Left lung (tissue), 10 donors: ENCODE results near the gene SOD3. TPM values are rescaled to one million over a fixed set of nuclear protein-coding genes. Genes with fewer than 3 reads are reported as not detected.

Experiments used
- ATAC-seq: fragments of 200-7000 bp; cut with Tn5 transposase; one replicate; pipeline ENCODE4 v1.9.1; 2020; ENCODE audit warnings: moderate library complexity
- DNase-seq, 4 donors: peaks; one replicate each; pipeline ENCODE4 v3.0.0-alpha.2; 2013 to 2020
- H3K27ac ChIP-seq, 2 donors: fragments of 200-600 bp; sonication (generic) in 1 of 2; one replicate each; pipeline versions ENCODE4 v1.5.0 to v1.8.0; 2020 to 2021
- H3K27me3 ChIP-seq, 2 donors: fragments of 200-600 bp; sonication (generic) in 1 of 2; one replicate each; pipeline versions ENCODE4 v1.5.0 to v1.8.0; 2020 to 2021
- H3K36me3 ChIP-seq, 2 donors: fragments of 200-600 bp; sonication (generic) in 1 of 2; one replicate each; pipeline versions ENCODE4 v1.5.0 to v1.8.0; 2020 to 2021
- H3K4me1 ChIP-seq, 2 donors: fragments of 200-600 bp; one replicate each; pipeline ENCODE4 v1.8.0; 2021
- H3K4me3 ChIP-seq, 2 donors: fragments of 200-600 bp; sonication (generic) in 1 of 2; one replicate each; pipeline versions ENCODE4 v1.5.0 to v1.8.0; 2020 to 2021; ENCODE audit warnings: mild to moderate bottlenecking in 1 of 2
- H3K9me3 ChIP-seq, 2 donors: fragments of 200-600 bp; sonication (generic) in 1 of 2; one replicate each; pipeline versions ENCODE4 v1.5.0 to v1.8.0; 2020 to 2021
- intact Hi-C, 2 donors: fragments of 100-400 bp; cut with DNase I; formaldehyde crosslinking; loops; one replicate each; pipeline versions ENCODE4 v1.11.2 to v1.14.2; 2022
- polyA plus RNA-seq, 6 donors: library from polyadenylated mRNA; unstranded; fragments of 120-200 nt; gene quantifications; one replicate each; pipeline ENCODE4 v1.2.1, GENCODE V29; 2013; ENCODE audit not compliant: insufficient read length in 6 of 6
- total RNA-seq, 2 donors: library from RNA; stranded (reverse); fragmentation: NEBNext Ultra II Directional; extraction: Animal tissue kit (Norgen Biotek cat#: 25700); gene quantifications; one replicate each; pipeline ENCODE4 v1.2.1, GENCODE V29; 2021
- TF ChIP-seq, protein P1 (sequence below), 2 donors: fragments of 200-600 bp; sonication (generic) in 1 of 2; IDR thresholded peaks; one replicate each; pipeline versions ENCODE4 v1.5.0 to v1.8.0; 2021; ENCODE audit warnings: antibody characterized with exemption in 2 of 2
- donor health status: DM: no; HTN: yes; CAD: no.
- donor health status: DM: no; HTN: no; CAD: no.

SOD3 gene
- total and polyA plus RNA-seq, 8 donors, result 12.6 to 236 (median 17.5) TPM

DNA sequence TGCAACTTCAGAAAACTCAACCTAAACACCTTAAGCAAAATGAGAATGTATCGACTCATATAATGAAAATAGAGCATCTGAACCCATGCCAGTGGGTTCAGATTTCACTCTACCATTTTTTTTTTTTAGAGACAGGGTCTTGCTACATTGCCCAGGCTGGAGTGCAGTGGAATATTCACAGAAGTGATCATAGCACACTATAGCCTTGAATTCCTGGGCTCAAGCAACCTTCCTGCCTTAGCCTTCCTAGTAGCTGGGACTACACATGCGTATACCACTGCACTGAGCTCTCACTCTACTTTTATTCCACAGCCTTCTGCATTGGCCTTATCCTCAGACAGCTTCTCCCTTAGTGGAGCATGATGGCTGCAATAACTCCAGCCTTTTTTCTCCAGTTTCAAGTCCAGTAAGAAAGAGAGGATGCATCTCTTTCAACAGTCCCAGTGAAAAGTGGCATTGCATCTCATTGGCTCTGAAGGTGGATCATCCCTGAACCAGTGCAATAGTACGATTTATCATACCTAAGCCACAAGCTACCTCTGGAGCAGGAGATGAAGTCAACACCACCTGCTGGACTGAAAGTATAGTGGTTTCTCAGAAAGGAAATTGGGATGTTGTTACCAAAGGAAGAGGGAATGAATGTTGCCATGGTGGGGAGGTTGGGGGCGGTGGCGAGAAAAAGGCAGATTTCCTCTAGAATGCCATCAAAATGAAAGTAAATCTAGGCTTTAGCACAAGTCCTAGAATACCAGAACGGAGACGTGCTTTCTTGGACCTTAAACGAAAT is 2.0 kb upstream of the SOD3 start:
- no peaks in the 10 kb centered on the region for H3K9me3 ChIP-seq
- H3K27ac ChIP-seq, result no peak overlapping the region
- peaks cover 6 to 8% of the 10 kb centered on the region in 2 donors for H3K4me1 ChIP-seq
- no peak overlapping the region for H3K4me3 ChIP-seq
- intact Hi-C loops, result no loop called here
- no peak for DNase-seq
- H3K27me3 ChIP-seq, result peaks cover 0 to 13% of the 10 kb centered on the region in 2 donors
- no peaks in the 10 kb centered on the region for H3K36me3 ChIP-seq
- ATAC-seq, result no peak
- TF ChIP-seq, protein P1, sequence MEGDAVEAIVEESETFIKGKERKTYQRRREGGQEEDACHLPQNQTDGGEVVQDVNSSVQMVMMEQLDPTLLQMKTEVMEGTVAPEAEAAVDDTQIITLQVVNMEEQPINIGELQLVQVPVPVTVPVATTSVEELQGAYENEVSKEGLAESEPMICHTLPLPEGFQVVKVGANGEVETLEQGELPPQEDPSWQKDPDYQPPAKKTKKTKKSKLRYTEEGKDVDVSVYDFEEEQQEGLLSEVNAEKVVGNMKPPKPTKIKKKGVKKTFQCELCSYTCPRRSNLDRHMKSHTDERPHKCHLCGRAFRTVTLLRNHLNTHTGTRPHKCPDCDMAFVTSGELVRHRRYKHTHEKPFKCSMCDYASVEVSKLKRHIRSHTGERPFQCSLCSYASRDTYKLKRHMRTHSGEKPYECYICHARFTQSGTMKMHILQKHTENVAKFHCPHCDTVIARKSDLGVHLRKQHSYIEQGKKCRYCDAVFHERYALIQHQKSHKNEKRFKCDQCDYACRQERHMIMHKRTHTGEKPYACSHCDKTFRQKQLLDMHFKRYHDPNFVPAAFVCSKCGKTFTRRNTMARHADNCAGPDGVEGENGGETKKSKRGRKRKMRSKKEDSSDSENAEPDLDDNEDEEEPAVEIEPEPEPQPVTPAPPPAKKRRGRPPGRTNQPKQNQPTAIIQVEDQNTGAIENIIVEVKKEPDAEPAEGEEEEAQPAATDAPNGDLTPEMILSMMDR (IDR thresholded peaks at IDR 0.05), result no peak

DNA sequence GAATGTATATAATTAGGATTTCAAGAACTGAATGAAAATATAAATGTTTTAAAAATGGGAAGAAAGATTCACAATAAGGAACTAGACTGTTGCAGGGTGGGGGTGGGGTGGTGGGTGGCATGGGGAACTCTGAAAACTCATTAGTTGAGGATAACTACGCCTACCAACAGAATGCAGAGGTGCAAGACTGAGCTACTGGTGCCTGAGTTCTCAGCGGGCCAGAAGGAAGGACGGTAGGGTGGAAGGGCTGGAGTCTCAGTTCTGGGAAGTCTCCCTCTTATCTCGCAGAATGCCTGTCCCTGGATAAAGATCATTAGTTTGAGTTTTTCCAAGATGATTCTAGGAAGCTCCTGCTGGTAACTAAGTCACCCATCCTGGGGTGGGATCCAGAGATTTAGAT is 1.3 kb upstream of the SOD3 start:
- ATAC-seq (no peak), DNase-seq (no peak)
- peaks cover 0 to 19% of the 10 kb centered on the region in 2 donors for H3K27me3 ChIP-seq

DNA sequence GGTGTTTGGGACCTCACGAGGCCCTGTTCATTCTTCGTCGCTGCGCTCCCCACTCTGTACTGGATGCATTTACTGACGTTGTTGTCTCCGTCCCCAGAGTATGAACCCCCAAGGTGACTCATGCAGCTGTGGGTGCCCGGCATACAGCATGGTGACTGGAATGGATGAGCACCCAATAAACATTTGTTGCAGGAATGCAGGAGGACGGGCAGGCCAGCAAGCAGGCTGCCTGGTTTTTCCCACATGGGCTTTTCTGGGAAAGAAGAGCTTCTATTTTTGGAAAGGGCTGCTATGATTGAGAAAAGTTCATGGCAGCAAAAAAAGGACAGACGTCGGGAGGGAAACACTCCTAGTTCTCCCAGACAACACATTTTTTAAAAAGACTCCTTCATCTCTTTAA is 893 bp upstream of the SOD3 start:
- Histone ChIP-seq H3K27ac (peak overlapping the region; percentile 46 to 60), H3K4me3 (no peak overlapping the region), H3K4me1 (peaks cover 8% of the 10 kb centered on the region in 2 donors), H3K36me3 (no peaks in the 10 kb centered on the region), H3K9me3 (no peaks in the 10 kb centered on the region), H3K27me3 (peaks cover 2 to 23% of the 10 kb centered on the region in 2 donors)
- TF ChIP-seq, protein P1 (IDR thresholded peaks at IDR 0.05), result no peak
- ATAC-seq (peak; percentile 5), DNase-seq (no peak)
- intact Hi-C loops, result no loop called here

More for the DNA sequence above, 1.3 kb upstream of the SOD3 start:
- TF ChIP-seq, protein P1 (IDR thresholded peaks at IDR 0.05), result no peak
- intact Hi-C loops, result no loop called here
- no peak overlapping the region for H3K4me3 ChIP-seq
- peaks cover 6 to 8% of the 10 kb centered on the region in 2 donors for H3K4me1 ChIP-seq
- no peaks in the 10 kb centered on the region for H3K36me3 ChIP-seq
- peak overlapping the region; percentile 46 to 60 for H3K27ac ChIP-seq
- H3K9me3 ChIP-seq, result no peaks in the 10 kb centered on the region

DNA sequence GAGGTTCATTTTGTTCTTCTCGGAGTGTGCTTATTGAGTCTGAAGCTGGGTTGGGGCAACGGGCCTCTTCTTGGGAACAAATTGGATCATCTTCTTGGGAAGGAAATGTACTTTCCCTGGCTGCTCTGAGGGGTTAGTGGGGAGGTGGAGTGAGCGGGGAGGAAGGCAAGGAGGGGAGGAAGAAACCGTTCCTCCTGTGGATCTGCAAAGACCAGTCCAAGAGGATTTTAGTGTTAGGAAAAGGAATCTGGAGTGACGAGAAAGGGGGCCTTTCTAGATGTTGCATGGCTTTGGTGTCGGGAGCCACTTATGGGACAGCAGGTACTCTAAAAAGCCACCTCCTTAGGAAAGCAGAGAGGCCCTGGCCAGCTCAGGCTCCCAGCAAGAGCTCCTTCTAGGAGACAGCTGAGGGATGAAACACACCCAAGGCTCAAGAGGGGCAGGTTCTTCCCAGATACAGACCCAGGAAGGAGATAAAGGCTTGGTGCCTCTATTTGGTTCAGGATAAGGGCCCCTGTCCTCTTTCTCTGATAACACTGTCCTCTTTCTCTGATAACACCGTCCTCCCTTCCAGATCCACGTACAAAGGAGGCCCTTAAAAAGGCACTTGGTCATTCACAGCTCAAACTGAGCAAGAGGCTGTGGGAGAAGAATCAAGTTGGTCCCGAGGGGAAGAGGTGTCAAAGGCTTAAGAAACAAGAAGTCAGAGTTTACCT is 451 bp downstream of the SOD3 start:
- no peak for DNase-seq
- Histone ChIP-seq H3K4me3 (peak overlapping the region; percentile 8 to 35), H3K27ac (peak overlapping the region; percentile 24 to 60), H3K36me3 (no peaks in the 10 kb centered on the region), H3K9me3 (no peaks in the 10 kb centered on the region), H3K27me3 (peaks cover 7 to 37% of the 10 kb centered on the region in 2 donors), H3K4me1 (peaks cover 8 to 18% of the 10 kb centered on the region in 2 donors)
- TF ChIP-seq, protein P1 (IDR thresholded peaks at IDR 0.05), result no peak
- intact Hi-C loops, result no loop called here
- peak; percentile 48 for ATAC-seq

DNA sequence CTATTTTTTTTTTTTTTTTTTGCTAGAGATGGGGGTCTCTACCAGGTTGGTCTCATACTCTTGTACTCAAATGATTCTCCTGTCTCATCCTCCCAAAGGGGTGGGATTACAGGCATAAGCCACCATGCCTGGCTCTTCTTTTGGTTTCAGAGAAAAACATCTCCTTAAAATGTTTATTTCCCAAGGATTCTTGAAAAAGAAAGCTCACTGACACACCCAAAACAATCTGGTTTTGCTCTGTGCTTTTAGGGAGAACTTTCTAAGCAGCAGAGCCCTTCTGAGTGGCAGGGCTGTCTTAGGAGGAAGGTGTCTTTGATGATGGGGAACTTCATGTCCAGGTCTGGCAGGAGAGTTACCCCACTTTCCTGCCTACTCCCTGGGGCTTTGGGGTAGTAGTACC is 1.2 kb downstream of the SOD3 start:
- Histone ChIP-seq H3K4me3 (no peak overlapping the region), H3K27me3 (peaks cover 7 to 45% of the 10 kb centered on the region in 2 donors), H3K36me3 (no peaks in the 10 kb centered on the region), H3K27ac (no peak overlapping the region), H3K9me3 (no peaks in the 10 kb centered on the region), H3K4me1 (peaks cover 8 to 18% of the 10 kb centered on the region in 2 donors)
- ATAC-seq (no peak), DNase-seq (no peak)
- intact Hi-C loops, result no loop called here
- TF ChIP-seq, protein P1 (IDR thresholded peaks at IDR 0.05), result no peak
